Stimulated activated CD8-positive, alpha-beta memory T cell treated with anti-CD3 and anti-CD28 coated beads, Interleukin-12 subunit alpha, Interleukin-12 subunit beta, amount 100 ng/mL, for 4 hours (primary cell): ENCODE data around the gene TUBB4B.

Experiments
- DNase-seq: peaks from one replicate; pipeline ENCODE4 v3.0.0-alpha.2; 2020; ENCODE audit warnings: low read depth

TUBB4B gene

DNA sequence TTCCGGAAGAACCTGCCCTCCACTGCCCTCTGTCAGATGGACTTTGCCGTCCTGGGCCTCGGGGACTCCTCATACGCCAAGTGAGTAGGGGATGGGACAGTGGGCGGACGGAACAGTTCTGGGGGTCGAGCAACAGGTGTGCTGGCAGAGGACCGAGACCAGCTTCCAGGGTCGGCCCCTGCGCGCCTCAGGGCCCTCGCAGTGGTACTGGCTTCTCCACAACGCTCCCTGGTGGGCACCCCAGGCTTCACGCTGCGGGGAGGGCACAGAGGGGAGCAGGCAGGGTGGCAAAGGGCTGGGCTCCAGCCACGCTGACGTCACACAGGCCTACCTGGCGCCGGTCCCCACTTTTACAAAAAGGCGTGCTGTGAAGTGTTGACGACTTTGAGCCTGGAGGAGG is 28.6 kb upstream of the TUBB4B start:
- no peak for DNase-seq

DNA sequence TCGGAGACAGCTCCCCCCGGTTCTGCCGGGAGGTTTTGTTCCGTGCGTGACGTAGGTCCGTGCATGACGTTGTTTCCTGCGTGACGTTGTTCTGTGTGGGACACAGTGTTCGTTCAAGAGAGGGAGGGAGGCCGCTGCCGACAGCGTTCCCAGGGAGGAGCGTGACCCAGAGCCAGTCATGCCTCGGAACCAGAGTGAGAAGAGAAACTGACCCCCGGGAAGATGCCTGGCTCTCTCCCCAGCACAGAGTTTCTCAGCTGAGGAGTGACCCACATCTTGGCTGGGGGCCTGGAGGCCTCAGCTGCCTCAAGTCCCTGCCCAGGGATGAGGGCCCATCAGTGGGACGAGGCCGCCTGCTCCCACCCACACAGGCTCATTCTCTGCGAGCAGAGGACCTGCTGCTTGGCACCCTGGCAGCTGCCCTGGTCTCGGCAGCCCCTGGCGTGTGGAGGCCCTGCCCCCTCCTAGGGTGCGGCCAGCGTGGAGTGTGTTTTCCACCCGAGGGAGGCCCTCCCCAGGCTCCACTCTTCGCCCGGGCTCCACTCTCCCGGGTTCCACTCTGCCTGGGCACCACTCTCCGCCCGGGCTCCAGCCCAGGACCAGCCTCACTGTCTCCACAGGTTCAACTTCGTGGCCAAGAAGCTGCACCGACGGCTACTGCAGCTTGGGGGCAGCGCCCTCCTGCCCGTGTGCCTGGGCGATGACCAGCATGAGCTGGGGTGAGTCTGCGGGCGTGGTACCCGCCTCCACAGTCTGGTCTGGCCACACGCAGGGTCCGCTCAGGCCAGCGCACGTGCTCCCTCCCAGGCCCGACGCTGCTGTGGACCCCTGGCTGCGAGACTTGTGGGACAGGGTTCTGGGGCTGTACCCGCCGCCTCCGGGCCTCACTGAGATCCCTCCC is 27.7 kb upstream of the TUBB4B start:
- no peak for DNase-seq

DNA sequence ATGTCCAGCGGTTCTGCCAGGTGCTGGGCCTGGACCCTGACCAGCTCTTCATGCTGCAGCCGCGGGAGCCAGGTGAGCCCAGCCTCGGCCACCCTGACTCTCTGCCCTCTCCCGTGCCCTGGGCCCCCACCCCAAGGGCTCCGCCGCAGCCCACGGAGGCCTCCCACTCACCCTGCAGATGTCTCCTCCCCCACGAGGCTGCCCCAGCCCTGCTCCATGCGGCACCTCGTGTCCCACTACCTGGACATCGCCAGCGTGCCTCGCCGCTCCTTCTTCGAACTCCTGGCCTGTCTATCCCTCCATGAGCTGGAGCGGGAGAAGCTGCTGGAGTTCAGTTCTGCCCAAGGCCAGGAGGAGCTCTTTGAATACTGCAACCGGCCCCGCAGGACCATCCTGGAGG is 26.5 kb upstream of the TUBB4B start:
- DNase-seq: no peak

DNA sequence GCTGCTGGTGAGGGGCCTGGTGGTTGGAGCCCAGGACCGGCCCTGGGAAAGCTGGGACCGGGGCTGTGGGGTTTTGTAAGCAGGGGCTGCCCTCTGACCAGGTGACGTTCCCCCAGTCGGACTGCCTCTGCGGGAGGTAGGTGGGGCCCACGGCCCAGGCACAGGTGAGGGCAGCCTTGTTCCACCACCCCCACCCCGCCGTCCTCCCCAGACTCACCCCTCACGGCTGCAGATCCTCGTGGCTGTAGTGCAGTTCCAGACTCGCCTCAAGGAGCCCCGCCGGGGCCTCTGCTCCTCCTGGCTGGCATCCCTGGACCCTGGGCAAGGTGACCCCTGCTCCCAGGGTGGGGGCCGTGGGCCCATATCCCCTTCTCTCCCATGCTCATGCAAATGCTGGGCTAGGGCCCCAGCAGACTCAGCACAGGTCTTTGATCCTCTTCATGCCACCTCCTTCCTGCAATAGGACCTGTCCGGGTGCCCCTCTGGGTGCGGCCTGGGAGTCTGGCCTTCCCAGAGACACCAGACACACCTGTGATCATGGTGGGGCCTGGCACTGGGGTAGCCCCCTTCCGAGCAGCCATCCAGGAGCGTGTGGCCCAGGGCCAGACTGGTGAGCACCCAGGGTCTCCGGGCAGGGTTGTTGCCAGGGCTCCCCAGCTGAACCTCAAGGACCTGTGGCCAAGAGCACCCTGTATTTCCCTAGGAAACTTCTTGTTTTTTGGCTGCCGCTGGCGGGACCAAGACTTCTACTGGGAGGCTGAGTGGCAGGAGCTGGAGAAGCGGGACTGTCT is 25.7 kb upstream of the TUBB4B start:
- DNase-seq: no peak

DNA sequence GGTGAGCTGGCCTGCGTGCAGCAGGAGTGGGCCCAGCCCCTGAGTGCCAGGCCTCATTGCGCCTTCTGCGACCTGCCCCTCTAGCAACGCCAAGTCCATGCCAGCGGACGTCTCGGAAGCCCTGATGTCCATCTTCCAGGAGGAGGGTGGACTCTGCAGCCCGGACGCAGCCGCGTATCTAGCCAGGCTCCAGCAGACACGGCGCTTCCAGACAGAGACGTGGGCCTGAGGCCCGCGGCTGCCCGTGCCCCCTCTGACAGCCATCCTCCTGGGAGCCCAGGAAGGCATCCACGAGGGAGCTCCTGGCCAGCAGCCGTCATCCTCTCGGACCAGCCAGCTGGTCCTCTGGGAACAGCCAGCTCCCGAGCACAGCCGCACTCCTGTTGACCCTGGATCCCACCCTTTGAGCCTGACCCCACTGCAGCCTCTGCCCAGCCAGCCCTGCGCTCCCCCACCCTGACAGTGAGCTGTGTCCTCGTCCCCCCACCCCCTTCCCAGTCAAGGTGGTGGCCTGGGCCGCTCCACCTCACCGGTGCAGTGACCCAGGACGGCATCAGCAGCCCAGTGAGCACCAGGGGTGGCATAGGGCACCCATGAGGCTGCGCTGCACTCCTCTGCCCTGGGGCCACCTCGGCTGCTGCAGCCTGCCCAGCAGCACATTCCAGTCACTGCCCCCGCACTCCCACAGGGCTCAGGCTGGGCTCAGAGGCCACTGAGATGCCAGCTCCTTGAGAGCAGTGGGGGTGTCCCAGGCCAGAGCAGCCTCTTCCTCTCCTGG is 24.7 kb upstream of the TUBB4B start:
- no peak for DNase-seq

DNA sequence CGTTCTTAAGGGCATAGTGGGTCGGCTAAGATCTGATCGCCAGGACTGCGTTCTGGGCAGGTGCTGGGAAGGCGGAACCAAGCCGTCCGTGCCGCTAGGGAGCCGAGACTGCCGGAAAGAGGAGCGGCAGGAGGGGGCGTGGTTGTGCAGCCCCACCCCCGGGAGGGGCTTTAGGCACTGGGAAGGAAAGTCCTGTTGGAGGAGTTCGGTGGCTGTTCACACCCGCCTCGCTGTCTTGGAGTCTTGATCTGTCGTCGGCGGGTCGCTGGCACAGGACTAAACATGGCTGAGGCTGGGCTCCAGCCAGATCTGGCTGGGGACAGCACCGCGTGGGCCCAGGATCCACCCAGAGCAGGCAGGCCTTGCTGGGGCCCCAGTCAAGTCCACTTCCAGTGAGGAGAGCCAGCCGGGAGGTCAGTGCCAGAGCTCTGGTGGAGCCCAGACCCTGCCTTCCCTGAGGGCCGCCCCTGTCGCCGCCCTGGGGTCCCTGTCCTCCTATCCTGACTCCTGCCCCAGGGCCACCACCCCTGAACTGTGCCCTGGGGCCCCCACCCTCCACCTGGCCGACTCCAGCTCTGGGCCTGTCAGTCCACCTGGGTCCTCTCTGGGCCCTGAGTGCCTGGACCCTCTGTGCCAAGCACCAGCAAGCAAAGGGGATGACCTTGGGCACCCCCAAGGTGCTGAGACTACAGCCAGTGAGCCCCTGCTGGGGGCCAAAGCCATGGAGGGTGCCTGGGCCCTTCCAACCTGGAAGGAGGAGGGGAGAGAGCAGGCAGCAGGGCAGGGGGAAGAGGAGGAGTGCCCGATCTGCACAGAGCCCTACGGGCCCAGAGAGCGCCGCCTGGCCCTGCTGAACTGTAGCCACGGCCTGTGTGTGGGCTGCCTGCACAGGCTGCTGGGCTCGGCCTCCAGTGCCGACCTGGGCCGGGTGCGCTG is 23.5 kb upstream of the TUBB4B start:
- no peak for DNase-seq

DNA sequence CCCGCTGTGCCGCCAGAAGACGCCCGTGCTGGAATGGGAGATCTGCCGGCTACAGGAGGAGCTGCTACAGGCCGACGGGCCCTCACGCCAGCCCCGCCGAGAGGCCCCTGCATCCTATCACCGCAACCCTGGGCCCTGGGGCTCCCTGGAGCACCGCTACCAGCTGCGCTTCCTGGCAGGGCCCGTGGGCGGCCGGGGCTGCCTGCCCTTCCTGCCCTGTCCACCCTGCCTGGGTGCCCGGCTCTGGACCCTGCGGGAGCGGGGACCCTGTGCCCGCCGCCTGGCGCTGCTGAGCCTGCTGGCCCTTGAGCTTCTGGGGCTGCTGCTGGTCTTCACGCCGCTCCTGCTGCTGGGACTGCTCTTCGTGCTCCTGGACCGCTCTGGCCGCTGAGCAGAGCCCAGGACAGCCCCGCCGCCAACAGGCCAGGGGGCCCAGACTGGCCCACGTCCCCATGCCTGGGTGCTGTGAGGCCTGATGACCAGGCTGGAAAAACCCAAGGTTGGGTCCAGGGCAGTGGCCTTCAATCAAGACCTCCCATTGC is 22.8 kb upstream of the TUBB4B start:
- no peak for DNase-seq

DNA sequence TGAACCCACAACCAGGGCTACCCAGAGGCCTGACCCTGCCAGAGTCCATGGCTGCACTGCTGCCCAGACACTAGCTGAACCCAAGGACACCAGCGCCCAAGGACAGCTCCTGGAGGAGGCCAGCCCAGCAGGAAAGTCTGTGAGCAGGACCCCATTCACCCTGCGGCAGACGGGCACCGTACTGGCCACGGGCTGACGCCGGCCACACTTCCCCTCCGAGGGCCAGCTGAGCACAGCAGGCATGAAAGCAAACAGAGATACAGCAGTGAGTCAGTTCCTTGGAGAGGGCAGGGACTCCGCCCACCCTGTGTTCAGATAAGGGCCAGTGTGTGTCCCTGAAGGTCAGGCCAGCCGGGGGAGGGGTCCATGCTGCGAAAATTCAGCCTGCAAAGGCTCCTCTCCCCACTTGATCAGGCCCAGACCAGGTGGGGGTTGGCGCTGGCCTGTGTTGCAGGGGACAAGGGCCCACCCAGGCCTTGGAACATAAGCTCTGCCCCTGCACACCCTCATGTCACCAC is 22.3 kb upstream of the TUBB4B start:
- DNase-seq: no peak

DNA sequence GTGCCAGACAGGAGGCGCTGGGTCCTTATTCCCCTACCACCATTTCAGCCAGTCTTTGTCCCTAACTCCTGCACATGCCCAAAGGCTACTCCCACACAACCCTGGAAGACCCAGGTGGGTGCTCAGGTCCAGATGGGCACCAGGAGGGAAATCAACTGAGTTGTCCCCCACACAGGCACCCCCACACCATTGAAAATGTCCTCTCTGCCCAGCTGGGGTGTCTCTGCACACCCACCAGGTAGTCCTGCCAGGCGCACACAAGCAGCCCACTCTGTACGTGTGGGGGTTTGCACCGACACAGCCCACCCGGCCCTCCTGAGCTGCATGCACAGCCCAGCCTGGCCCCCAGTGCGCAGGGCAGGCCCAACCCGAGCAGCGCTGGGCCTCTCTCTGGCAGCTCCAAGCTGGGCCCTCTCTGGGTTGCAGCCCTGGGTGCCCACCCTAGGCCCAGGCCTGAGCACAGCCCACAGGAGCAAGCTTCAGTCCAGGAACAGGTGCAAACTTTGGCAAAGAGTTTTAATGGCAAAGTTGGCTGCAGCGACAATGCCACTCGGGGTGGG is 21.2 kb upstream of the TUBB4B start:
- no peak for DNase-seq

DNA sequence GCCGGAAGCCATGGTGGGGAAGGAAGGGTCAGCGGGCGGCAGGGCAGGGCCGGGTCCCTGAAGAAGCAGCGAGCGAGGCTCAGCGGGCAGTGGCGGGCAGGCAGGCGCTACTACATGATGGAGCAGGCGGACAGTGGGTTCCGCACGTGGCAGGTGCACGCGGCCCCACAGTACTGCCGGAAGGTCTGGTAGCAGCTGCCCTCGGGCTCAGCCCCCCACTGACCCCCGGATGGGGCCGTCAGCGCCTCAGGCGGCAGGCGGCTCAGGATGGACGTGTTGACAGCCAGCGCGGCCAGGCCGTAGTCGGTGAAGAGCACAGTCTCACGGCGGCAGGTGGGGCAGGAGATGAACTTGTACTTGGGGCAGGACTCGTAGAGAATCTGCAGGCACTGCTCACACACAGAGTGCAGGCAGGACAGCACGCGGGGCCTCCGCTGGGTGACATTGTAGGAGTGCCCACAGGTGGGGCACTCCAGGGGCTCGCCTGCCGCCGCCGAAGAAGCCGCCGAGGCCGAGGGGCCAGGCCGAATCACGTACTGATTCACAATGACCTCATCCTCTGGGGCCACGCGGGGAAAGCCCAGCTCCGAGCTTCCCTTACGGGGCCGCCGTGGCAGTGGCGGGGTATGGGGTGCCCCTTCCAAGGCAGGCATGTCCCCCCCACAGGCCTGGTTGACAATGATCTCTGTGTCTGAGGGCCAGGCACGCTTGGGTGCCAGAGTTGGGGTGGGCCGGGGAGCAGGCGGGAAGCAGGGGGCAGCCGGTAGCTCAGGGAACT is 20.6 kb upstream of the TUBB4B start:
- DNase-seq: no peak

DNA sequence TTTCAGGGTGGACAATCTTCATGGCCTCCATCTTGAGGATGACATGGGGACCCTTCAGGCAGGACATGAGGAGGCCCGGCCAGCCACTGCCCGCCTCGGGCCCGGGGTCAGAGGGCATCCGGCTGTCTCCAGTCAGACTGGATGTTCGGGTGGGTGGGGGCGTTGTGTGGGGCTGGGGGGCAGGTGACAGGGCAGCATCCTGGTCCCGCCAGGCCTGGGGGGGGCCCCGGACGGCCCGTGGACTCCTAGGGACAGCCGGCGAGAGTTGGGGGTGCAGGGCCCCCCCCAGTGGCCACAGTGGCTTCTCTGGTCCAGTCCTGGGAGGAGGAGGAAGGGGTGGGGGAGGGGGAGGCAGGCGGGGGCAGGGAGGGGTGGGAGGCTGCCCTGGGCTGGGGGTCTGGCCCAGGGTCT is 20.0 kb upstream of the TUBB4B start:
- no peak for DNase-seq

DNA sequence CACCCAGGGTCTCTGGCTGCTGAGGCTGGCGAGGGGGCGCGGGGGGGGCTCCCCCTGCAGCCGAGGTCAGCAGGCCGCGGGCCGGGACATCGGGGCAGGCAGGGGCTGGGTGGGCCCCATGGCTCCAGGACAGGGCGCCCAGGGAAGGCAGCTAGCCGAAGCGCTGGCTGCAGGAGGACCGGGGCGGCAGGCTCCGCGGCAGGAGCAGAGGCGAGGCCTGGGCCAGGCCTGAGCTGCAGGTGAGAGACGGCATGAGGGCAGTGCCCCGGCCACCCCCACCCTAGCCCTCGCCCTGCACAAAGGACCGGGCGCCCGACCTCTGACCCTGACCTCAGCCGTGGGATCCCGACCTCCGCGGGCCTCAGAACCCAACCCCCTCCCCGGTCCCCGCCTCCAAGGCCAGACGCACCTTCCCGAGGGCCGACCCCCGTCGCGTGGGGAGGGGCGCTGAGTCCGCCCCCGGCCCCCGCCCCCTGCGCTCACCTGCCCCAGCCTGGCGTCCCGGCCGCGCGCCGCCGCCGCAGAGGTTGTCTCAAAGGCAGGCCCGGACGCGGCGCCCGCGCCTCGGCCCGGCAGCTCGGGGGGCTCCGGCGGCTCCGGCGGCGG is 19.5 kb upstream of the TUBB4B start:
- no peak for DNase-seq

DNA sequence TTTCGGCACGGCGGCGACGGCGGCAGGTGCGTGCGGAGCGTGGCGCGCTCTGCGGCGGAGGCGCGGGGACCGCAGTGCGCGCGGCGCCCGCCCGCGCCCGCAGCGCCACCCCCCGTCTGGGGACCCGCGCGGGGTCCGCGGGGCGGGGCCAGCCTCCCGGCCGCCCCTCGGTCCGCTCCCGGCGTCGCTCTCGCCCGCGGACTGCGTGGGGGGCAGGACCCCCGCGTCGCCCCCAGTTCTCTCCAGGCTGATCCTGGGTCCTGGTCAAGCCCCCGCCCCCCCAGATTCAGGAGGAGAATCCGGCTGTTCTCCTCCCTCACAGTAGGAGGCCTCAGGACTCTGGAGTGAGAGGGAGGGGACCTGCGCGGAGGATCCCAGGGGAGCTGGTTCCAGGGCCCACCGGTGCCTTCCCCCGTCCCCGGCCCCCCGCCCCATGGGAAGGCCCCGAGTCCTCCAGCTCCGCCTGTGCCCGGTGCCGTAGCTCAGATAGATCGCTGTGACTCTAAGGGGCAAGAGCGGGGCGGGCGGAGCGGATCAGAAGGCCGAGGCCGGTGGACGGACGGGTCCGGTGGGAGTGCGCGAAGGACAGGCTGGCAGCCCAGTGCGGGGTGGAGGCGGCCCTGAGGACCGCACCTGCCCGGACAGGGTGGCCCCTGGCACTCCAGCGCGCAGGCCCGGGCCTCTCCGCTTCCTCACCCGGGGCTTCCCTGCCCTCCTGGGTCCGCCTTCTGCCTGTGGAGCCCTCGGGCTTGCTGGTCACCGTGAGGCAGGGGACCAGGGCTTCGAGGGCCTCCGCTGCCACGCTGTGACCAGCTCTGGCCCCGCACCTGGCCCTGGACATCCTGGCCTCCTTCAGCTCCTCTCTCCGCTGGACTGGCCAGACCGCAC is 18.7 kb upstream of the TUBB4B start, which contains the start of gene RNF208:
TSS of gene RNF208 (minus strand) at position 51 of the 888 bp plus-strand sequence. CDS start 1,028 bp downstream, outside the sequence.
- DNase-seq: no peak

DNA sequence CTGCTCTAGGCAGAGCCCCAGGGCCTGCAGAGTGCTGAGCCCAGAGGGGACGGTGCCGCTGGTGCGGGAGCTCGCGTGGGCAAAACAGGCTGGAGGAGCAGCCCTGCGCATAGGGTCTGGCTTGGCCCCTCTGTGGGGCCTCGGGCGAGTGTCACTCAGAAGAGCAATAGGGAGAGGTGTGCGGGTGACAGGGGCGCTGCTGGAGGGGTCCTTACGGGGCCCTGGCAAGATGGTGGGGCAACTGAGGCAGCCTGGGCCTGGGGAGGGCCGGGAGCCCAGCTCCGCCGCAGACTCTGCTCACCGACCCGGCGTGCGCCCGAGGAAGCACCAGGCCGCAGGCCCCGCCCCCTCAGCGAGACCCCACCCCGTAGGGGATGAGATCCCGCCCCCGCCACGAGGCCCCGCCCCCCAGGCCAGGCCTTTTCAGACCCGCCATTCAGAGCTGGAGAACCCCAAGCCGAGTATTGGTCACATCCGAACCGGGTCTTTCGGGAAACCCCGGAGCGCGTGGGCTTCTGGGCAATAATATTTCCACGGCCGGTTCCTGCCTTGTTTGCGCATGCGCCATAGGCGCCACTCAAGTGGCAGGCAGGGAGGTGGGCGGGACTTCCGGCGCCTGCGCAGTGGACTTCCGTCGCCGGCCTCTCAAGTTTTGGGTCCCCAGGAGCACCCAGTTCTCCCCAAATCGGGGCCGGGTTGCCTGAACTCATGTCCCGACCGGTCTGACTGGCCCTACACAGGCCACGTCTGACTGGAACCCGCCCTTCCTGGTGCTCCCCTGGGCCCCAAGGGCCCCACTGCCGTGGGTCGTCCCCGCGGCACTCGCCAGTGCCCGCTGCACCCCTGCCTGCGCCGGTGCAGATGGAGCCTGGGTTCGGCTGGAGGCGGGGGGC is 17.8 kb upstream of the TUBB4B start:
- DNase-seq: peak; percentile 96

DNA sequence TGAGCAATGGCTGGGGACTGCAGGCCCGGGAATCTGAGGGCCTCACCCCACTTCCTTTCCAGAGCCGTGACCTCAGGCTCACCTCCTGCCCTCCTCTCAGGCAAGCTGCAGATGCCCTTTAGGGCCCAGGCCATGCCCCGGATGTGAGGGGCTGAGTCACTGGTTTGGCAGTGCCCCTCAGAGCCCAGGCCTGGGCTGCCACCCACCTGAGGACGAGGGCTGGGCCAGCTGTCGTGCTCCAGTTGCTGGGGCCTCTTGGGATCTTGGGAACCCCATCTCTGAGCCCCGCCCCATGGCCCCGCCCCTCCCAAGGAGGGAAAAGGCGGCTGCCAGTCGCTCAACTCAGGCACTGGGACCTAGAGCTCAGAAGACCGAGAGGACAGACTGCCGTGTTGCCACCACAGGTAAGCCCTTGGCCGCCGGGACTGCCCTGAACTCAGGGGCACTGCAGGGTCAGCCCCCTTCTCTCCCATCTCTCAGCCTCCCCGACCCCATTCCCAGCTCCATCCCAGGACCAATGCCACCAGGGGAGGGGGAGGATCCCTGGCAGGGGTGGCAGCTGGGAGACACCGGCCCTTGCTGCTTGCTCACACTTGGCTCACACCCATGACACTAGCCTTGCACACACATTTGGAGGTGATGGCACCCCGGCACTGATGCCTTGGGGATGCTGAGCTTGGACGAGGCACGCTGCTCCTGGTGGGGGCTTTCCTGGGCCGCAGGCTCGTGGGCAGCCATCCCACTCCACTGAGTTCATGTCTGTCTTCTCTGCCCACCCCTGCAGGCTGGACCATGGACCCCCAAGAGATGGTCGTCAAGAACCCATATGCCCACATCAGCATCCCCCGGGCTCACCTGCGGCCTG is 16.0 kb upstream of the TUBB4B start, which contains the start of gene CYSRT1:
TSS of gene CYSRT1 (plus strand) at position 345 of the 865 bp plus-strand sequence. CDS start at position 793, 448 bp downstream.
- DNase-seq: no peak
